Calu3 (cell line): Measurements from ENCODE around the gene TJP3. TPM values are rescaled to one million over a fixed set of nuclear protein-coding genes. Genes with fewer than 3 reads are reported as not detected.

ENCODE experiments used
- BruUV-seq: library from RNA; stranded (reverse); fragments of 400-500 nt; replicated peaks from 2 replicates; lab custom pipeline; 2021; lab: Mats Ljungman, UMichigan
- CTCF ChIA-PET: fragments of 300-600 bp; sonication (Branson Sonifier 250); formaldehyde crosslinking; loops from one replicate; lab custom pipeline; 2022; ENCODE audit warnings: antibody characterized with exemption; lab: Charles Lee
- DNase-seq: peaks from one replicate; pipeline ENCODE4 v3.0.0; 2022
- H3K27ac Mint-ChIP-seq: one replicate; pipeline ENCODE4 v1.8.0; 2022; ENCODE audit warnings: mixed read lengths; ENCODE audit not compliant: unreplicated experiment
- H3K27me3 Mint-ChIP-seq: one replicate; pipeline ENCODE4 v1.8.0; 2022; ENCODE audit warnings: mixed read lengths; ENCODE audit not compliant: unreplicated experiment
- H3K36me3 Mint-ChIP-seq: one replicate; pipeline ENCODE4 v1.8.0; 2022; ENCODE audit warnings: mild to moderate bottlenecking, moderate library complexity, mixed read lengths; ENCODE audit not compliant: insufficient read depth, unreplicated experiment
- H3K4me1 Mint-ChIP-seq: one replicate; pipeline ENCODE4 v1.8.0; 2022; ENCODE audit warnings: mild to moderate bottlenecking, low read depth, mixed read lengths; ENCODE audit not compliant: unreplicated experiment
- H3K4me3 Mint-ChIP-seq: one replicate; pipeline ENCODE4 v1.8.0; 2022; ENCODE audit warnings: mild to moderate bottlenecking, low read depth, moderate library complexity, mixed read lengths; ENCODE audit not compliant: unreplicated experiment
- H3K9me3 Mint-ChIP-seq: one replicate; pipeline ENCODE4 v1.8.0; 2022; ENCODE audit warnings: low read depth, mixed read lengths; ENCODE audit not compliant: unreplicated experiment
- CTCF ChIP-seq: fragments of 200-600 bp; IDR thresholded peaks from one replicate; pipeline ENCODE4 v1.8.0; 2022; ENCODE audit warnings: antibody characterized with exemption; ENCODE audit not compliant: unreplicated experiment
- intact Hi-C: fragments of 100-400 bp; cut with micrococcal nuclease; formaldehyde crosslinking; loops from one replicate; pipeline ENCODE4 v1.10.0; 2022; ENCODE audit not compliant: unreplicated experiment
- total RNA-seq: library from RNA; stranded (reverse); gene quantifications from 2 replicates; pipeline ENCODE4 v1.2.3, GENCODE V29; 2022

Gene TJP3
- total RNA-seq, 1 experiment from 2014 or later, result 84.8 TPM

DNA sequence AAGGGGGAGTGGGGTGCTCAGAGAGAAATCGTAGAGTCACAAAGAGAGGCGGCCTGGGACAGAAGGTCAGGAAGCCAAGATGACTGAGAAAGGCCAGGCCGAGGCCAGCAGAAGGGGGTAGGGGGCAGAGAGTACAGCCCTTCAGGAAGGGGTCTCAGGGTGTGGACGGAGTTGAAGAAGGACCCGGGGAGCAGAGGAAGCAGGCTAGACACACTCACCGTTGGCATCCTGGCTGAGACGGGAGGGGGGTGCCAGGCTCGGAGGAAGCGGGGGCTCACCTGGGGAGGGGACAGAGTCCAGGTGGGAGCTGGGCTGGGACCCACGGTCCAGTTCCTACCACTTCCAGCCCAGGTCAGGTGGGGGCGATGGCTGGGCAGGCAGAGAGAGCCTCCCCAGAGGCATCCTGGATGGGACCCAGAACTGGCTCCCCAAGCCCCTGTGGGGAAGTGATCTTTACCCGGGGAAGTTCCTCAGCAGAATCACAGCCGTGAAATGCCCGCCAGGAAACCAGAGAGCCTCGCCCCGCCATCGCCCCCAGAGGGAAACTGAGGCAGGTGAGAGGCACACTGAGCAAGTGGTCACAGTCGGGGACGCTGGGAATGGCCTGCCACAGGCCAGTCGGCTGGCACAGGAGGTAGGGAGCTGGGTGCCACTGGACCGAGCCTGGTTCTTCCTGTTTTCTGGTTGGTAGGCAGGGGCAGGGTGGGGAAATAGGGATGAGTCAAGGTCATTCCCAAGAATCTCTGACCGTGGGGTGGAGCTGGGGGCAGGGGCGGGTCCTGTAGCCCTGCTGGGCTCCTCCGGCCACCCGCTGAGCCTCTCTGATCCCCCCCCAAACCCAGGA is 76.6 kb downstream of the TJP3 start:
- CTCF ChIA-PET, result no interaction called here
- no peak for TF ChIP-seq CTCF
- Mint-ChIP-seq H3K27me3 (peaks cover 15% of the 10 kb centered on the region), H3K4me1 (no peaks in the 10 kb centered on the region), H3K9me3 (peaks cover 7% of the 10 kb centered on the region), H3K36me3 (no peaks in the 10 kb centered on the region), H3K4me3 (no peak overlapping the region), H3K27ac (no peak overlapping the region)
- no TSS peak for BruUV-seq
- DNase-seq, result no peak
- intact Hi-C loops, result no loop called here

DNA sequence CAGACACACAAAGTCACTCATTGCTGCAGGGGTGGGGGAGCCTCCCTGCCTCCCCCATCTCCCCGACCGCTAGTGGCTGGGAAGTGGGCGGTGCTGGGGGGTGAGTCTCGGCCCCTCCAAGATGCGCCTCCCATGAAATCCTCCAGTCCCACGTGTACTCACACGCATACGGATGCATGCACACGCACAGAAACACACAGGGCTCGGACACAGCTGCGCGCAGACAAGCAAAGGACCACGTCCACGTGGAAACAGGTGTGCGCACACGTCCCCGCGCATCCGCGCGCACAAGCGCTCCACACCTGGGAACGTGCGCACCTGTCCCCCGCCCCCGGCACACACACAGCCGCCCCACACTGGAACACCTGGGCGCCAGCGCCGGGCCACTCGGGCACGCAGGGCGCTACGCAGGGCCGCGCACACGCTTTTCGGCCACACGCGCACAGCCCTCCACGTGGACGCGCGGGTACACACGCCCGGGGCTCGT is 77.3 kb downstream of the TJP3 start:
- H3K27ac Mint-ChIP-seq, result no peak overlapping the region
- peaks cover 7% of the 10 kb centered on the region for H3K9me3 Mint-ChIP-seq
- no peaks in the 10 kb centered on the region for H3K36me3 Mint-ChIP-seq
- no TSS peak for BruUV-seq
- no peaks in the 10 kb centered on the region for H3K4me1 Mint-ChIP-seq
- intact Hi-C loops, result no loop called here
- H3K4me3 Mint-ChIP-seq, result peak overlapping the region; percentile 12
- peaks cover 21% of the 10 kb centered on the region for H3K27me3 Mint-ChIP-seq
- no peak for TF ChIP-seq CTCF
- CTCF ChIA-PET, result no interaction called here
- DNase-seq, result no peak

GRCh38 chr19:3785938-3786824 is 78.0 kb downstream of the TJP3 start, which contains the start of gene MATK:
Gene MATK (minus strand): TSS chr19:3786381. CDS start chr19:3785135, 1,246 bp downstream.
- no TSS peak for BruUV-seq
- Mint-ChIP-seq H3K27me3 (peaks cover 28% of the 10 kb centered on the region), H3K36me3 (no peaks in the 10 kb centered on the region), H3K27ac (no peak within 1 kb of the TSS), H3K9me3 (peaks cover 7% of the 10 kb centered on the region), H3K4me1 (no peaks in the 10 kb centered on the region), H3K4me3 (peak within 1 kb of the TSS; percentile 12)
- CTCF ChIA-PET, result no interaction called here
- DNase-seq, result no peak
- intact Hi-C loops, result no loop called here
- no peak for TF ChIP-seq CTCF

- intact Hi-C loops, result no loop called here
- Mint-ChIP-seq H3K27me3 (peaks cover 44% of the 10 kb centered on the region), H3K9me3 (peaks cover 3% of the 10 kb centered on the region), H3K36me3 (no peaks in the 10 kb centered on the region), H3K4me3 (no peak overlapping the region), H3K4me1 (no peaks in the 10 kb centered on the region), H3K27ac (no peak overlapping the region)
- BruUV-seq, result no TSS peak
- CTCF ChIA-PET, result interaction anchor here (0.7 kb wide), 1 partner anchor 63 kb away, joined by 3 read pairs; no protein-coding TSS in a partner anchor
- no peak for DNase-seq
- no peak for TF ChIP-seq CTCF
Observed at GRCh38 chr19:3788996-3789778, 81.0 kb downstream of the TJP3 start.
